Coronary artery (tissue), 2 donors: Measurements from ENCODE around the gene OCA2.
A peak's percentile ranks its signal among the peaks of the same experiment; 100 is the strongest.

Experiments
- DNase-seq: peaks from one replicate; pipeline ENCODE4 v3.0.0-alpha.2; 2017; ENCODE audit warnings: low spot score
- H3K27ac ChIP-seq, 2 donors: fragments of 200-600 bp; sonication (generic); one replicate each; pipeline ENCODE4 v1.5.1; 2016 to 2019
- H3K4me3 ChIP-seq: fragments of 200-600 bp; sonication (generic); 2 replicates; pipeline ENCODE4 v1.5.1; 2016; ENCODE audit warnings: mild to moderate bottlenecking, moderate library complexity
- TF ChIP-seq, protein P1 (sequence below): fragments of 200-600 bp; sonication (generic); IDR thresholded peaks from one replicate; pipeline ENCODE4 v1.5.1; 2019; ENCODE audit warnings: antibody characterized with exemption

The OCA2 gene

DNA sequence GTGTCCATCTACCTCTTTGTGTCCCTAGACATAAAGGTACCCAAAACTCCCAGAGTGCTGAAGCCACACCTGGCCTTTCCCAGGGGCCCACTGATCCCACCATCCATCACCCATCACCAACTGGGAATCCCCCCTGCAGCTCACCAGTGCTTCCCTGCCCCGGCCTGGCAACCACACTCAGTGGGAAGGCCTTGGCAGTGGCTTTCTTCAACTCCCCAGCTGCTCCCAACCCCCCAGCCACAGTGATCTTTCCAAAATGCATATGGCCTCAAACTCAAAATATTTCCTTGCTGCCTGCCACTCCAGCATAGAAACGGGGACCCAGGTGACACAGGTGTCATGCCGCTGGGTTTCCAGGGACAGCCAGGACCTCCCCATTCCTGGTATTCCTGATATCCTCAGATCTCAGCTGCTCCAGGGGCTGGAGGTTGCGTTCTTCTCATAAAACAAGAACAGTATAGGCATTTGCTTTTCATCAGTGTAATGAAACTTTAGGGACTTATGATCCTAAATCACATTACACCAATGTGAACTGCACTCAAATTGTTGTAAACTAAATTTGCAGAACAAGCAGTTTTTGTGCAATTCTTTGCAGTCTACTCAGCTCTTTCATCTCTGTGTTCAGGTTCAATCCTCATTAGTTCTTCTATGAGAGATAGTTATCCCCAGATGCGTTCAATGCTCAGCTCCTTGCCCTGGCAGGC lies 1.3 kb downstream of the OCA2 start:
- H3K4me3 ChIP-seq: no peak overlapping the region
- TF ChIP-seq, protein P1, sequence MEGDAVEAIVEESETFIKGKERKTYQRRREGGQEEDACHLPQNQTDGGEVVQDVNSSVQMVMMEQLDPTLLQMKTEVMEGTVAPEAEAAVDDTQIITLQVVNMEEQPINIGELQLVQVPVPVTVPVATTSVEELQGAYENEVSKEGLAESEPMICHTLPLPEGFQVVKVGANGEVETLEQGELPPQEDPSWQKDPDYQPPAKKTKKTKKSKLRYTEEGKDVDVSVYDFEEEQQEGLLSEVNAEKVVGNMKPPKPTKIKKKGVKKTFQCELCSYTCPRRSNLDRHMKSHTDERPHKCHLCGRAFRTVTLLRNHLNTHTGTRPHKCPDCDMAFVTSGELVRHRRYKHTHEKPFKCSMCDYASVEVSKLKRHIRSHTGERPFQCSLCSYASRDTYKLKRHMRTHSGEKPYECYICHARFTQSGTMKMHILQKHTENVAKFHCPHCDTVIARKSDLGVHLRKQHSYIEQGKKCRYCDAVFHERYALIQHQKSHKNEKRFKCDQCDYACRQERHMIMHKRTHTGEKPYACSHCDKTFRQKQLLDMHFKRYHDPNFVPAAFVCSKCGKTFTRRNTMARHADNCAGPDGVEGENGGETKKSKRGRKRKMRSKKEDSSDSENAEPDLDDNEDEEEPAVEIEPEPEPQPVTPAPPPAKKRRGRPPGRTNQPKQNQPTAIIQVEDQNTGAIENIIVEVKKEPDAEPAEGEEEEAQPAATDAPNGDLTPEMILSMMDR: no peak
- H3K27ac ChIP-seq: peak overlapping the region in 1 of 2 donors; percentile 91
- peak; percentile 58 for DNase-seq

DNA sequence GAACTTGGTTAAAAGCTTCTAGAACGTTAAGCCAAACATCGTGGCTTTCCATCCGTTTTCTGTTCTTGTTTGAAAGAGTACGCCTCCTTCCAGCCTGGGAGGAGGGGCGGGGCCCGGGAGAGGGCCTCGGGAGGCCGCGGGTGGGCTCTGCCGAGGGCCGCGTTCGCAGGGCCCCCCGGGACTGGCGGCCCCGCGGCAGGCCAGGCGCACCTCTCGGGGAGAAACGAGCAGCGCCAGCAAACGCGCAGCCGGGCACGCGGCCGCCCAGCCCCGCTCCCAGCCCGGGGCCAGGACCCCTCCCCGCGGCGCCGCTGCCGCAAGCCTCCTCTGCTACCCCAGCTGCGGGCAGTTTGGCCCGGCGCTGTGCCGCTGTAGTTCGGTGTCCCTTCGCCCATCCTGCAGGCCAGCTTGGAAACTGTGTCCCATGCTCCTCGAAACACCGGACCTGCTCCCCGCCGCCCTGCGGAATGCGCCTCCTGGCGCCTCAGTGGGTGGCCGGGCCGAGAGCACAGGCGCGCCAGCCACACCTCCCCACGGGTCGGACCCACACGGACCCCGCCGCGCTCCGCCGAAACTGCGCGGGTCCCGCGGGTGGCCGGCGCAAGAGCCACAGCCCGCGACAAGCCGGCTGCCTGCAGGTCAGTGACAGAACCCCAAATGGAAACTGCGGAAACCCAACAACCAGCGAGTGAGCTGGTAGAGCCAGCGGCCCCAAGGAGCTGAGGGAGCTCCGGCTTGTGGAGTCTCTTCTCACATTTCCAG lies 2.3 kb downstream of the OCA2 start:
- Histone ChIP-seq H3K27ac (peak overlapping the region; percentile 88 to 91), H3K4me3 (peak overlapping the region; percentile 73)
- TF ChIP-seq, protein P1: no peak
- peak; percentile 77 for DNase-seq

DNA sequence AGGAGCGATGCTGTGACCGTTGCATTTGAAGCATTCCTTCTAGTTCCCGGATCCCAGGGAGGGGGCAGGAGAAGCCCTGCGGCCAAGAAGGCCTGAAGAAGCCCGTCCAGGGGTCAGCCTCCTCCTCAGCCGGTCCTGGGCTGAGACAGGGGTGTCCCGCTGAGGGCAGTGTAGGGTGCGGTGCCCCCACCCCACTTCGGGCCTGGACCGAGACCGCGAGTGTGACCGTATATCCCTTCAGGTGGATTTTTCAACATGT lies 2.8 kb downstream of the OCA2 start:
- peak overlapping the region; percentile 73 for H3K4me3 ChIP-seq
- no peak for DNase-seq
- H3K27ac ChIP-seq: peak overlapping the region; percentile 88 to 91
- TF ChIP-seq, protein P1: no peak

DNA sequence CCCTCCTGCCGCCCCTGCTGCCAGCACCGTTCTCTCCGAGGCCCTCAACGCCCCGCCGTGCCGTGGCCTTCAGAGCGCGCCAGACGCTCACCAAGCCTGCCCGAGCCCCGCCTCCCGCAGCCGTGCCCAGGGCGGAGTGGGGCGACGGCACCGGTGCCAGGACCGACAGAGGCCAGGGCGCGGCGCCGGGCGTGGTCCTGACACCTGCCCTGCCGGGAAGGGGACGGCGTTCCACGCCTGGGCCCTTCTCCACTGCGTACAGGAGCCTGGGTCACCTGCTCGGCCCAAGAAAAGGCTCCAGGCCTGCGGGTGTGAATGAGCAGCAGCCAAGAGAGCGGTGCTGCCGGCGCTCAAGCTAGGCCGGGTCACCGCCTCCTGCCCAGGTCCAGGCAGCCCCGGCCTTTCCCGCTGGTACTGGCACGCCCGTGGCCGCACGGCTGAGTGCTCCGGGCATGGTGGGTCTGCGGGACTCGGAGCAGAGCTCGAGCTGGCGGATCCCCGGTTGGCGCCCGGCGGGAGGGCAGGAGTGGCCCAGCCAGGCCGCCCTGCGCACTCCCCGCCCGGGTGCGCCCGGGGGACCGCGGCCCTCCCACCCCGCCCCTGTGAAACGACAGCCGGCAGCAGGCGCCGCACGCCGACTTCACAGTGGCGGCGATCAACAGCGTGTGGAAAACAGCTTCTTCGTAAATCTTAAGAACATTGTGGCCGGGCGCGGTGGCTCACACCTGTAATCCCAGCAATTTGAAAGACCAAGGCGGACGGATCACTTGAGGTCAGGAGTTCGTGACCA lies 4.2 kb downstream of the OCA2 start:
- peak overlapping the region; percentile 73 for H3K4me3 ChIP-seq
- TF ChIP-seq, protein P1: no peak
- peak; percentile 74 for DNase-seq
- peak overlapping the region; percentile 88 to 91 for H3K27ac ChIP-seq

DNA sequence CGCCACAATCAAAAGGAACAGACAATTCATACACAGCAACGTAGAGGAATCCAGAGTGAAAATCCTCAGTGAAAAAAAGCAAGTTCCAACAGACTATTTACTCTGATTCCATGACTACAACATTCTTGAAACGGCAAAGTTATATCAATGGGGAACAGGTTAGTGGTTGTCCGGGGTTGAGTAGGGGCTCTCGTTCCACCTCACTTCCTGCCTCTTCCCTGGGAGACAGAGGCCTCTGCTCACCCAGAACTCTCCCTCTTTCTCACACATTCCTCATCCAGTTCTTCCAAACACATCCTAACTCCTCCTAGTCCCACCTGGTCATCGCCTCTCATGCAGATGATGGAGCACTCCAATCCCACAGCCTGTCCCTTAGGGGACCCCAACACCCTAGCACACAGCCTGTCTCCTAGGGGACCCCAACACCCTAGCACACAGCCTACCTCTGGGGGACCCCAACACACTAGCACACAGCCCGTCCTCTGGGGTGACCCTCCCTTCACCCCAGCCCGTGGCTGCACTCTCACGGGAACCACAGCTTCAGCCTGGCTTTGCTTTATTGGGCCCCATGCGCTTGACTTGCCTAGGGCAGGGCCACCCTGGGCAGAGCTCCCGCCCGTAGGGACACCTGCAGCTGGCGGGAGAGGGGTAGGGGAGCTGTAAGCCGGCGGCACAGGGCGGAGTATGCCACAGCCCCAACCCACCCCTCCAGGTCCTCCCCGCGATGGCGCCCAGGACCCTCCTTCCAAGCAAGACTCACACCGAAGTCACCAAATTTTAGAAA lies 5.2 kb downstream of the OCA2 start:
- Histone ChIP-seq H3K4me3 (peak overlapping the region; percentile 73), H3K27ac (peak overlapping the region; percentile 88 to 91)
- TF ChIP-seq, protein P1: no peak
- peak; percentile 74 for DNase-seq

DNA sequence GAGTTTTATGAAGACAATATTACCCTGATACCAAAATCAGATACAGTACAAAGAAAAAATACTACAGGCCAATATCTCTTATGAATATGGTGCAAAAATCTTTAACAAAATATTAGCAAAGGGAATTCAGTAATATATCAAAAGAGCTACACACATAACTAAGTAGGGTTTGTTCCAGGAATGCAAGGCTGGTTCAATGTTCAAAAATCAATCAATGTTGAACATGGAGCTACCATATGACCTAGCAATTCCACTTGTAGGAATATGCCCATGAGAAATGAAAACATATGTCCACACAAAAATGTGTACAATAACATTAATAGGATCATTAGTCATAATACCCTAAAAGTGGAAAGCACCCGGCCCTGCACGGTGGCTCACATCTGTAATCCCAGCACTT lies 7.8 kb downstream of the OCA2 start:
- Histone ChIP-seq H3K4me3 (no peak overlapping the region), H3K27ac (no peak overlapping the region)
- TF ChIP-seq, protein P1: no peak
- DNase-seq: no peak
